ENCODE measurements around the gene DEFB128.
"Not testable (repeated sequence)": the region's sequence is repeated elsewhere in the genome, so short reads cannot be mapped to it uniquely, and the experiment has no call there.

Gene DEFB128

GRCh38 chr20:189611-190010 lies at the start of gene DEFB128:
Gene DEFB128 (minus strand): TSS chr20:189711. CDS start chr20:189623, 88 bp downstream.
- DNase-seq (ENCODE audit: low spot score): no peak

- no peak for DNase-seq (ENCODE audit: low spot score)
Observed at GRCh38 chr20:237929-238328, 48.4 kb upstream of the DEFB128 start.

GRCh38 chr20:237489-237888 lies 48.0 kb upstream of the DEFB128 start:
- DNase-seq (ENCODE audit: low spot score): no peak

- no peak for DNase-seq (ENCODE audit: low spot score)
Observed at GRCh38 chr20:235891-236290, 46.4 kb upstream of the DEFB128 start.

GRCh38 chr20:227439-228105 lies 38.1 kb upstream of the DEFB128 start:
- DNase-seq (ENCODE audit: low spot score): no peak

GRCh38 chr20:226958-227357 lies 37.4 kb upstream of the DEFB128 start, which contains the start of gene DEFB129:
Gene DEFB129 (plus strand): TSS chr20:227258. CDS start chr20:227289, 31 bp downstream.
- no peak for DNase-seq (ENCODE audit: low spot score)

- DNase-seq (ENCODE audit: low spot score): not testable (repeated sequence)
Observed at GRCh38 chr20:225879-226278, 36.4 kb upstream of the DEFB128 start.

GRCh38 chr20:221258-221830 lies 31.8 kb upstream of the DEFB128 start:
- DNase-seq (ENCODE audit: low spot score): no peak

- DNase-seq (ENCODE audit: low spot score): no peak
Observed at GRCh38 chr20:219290-220115, 30.0 kb upstream of the DEFB128 start.

- no peak for DNase-seq (ENCODE audit: low spot score)
Observed at GRCh38 chr20:217266-217665, 27.8 kb upstream of the DEFB128 start.

GRCh38 chr20:215796-216195 lies 26.3 kb upstream of the DEFB128 start:
- no peak for DNase-seq (ENCODE audit: low spot score)

GRCh38 chr20:214383-214782 lies 24.9 kb upstream of the DEFB128 start:
- DNase-seq (ENCODE audit: low spot score): no peak

- DNase-seq (ENCODE audit: low spot score): no peak
Observed at GRCh38 chr20:210809-211502, 21.4 kb upstream of the DEFB128 start.

GRCh38 chr20:208942-209566 lies 19.5 kb upstream of the DEFB128 start:
- no peak for DNase-seq (ENCODE audit: low spot score)

- not testable (repeated sequence) for DNase-seq (ENCODE audit: low spot score)
Observed at GRCh38 chr20:203630-204029, 14.1 kb upstream of the DEFB128 start.

- no peak for DNase-seq (ENCODE audit: low spot score)
Observed at GRCh38 chr20:199996-200395, 10.5 kb upstream of the DEFB128 start.

GRCh38 chr20:198225-198624 lies 8.7 kb upstream of the DEFB128 start:
- no peak for DNase-seq (ENCODE audit: low spot score)

GRCh38 chr20:187733-188132 lies 1.8 kb downstream of the DEFB128 start:
- DNase-seq (ENCODE audit: low spot score): no peak

GRCh38 chr20:184288-184687 lies 5.2 kb downstream of the DEFB128 start:
- no peak for DNase-seq (ENCODE audit: low spot score)

GRCh38 chr20:168876-169275 lies 20.6 kb downstream of the DEFB128 start:
- no peak for DNase-seq (ENCODE audit: low spot score)

GRCh38 chr20:164618-165017 lies 24.9 kb downstream of the DEFB128 start:
- no peak for DNase-seq (ENCODE audit: low spot score)

- DNase-seq (ENCODE audit: low spot score): no peak
Observed at GRCh38 chr20:157154-157553, 32.4 kb downstream of the DEFB128 start, which contains the start of gene DEFB127. Gene DEFB127 (plus strand): TSS chr20:157454. CDS start chr20:157545, 91 bp downstream.

All from left forelimb (tissue), 1 donor.